CD4-positive, alpha-beta T cell treated with Interleukin-2 at 100 ng/mL for 4 hours (primary cell): ENCODE data around the gene TBCK.

Experiments used
- DNase-seq: peaks from one replicate; pipeline ENCODE4 v3.0.0-alpha.2; 2020; ENCODE audit warnings: low spot score

TBCK gene

DNA sequence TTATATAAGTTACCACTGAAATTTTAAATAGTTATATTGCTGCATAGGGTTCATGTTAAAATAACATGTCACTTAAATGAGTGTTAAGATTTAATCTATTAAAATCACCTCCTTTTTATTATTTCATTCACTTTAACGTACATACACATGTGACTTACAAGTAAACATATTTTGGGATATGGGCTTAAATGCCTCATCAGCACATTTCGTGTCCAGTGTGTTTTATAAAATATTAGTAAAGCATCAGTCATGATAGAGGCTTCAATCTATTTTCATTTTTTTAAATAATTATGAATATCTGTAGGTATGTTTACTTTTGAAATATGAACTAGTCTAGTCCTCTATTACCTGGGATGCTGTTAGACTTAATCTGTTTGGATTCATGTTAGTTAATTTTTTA lies 277.1 kb downstream of the TBCK start:
- no peak for DNase-seq

DNA sequence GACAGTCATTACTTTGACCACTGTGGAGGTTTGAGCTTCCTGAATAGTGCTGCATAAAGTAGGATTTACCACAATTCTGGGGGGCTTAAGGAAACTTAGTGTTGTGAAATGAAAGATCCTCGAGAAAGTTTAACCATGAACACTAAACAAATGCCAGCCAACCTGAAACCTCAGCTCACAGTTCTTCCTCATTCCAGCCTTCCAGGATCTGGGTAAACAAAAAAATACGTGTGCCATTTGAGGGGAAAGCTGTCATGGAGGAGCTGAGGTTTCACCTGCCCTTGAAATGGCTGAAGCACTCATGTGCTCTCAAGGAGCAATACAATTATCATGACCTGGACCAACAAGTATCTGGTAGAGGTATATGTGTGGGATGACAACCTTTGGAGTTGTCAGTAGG lies 278.0 kb downstream of the TBCK start:
- DNase-seq = no peak

- DNase-seq = no peak
Observed at GRCh38 chr4:106036848-106037247, 279.2 kb downstream of the TBCK start.

- DNase-seq = no peak
Observed at GRCh38 chr4:106036334-106036733, 279.7 kb downstream of the TBCK start.

DNA sequence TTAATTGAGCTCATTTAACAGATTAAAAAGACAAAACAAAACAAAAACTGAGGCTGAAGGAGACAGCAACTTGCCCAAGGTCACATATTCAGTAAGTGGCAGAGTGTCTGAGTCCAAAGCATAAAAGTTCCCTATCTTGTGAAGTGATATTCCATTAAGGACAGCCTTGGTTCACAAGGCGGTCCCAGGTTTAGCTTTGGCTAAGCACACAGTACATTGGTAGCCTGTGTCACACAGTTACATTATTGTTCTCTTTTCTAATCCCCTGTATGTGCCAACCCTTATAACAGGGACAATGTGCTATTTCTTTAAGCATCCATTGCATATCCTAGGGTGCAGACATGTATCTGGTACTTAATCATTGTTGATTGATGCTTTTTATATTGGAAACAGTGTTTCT lies 280.8 kb downstream of the TBCK start:
- DNase-seq = no peak

- no peak for DNase-seq
Observed at GRCh38 chr4:106034751-106035150, 281.3 kb downstream of the TBCK start.

DNA sequence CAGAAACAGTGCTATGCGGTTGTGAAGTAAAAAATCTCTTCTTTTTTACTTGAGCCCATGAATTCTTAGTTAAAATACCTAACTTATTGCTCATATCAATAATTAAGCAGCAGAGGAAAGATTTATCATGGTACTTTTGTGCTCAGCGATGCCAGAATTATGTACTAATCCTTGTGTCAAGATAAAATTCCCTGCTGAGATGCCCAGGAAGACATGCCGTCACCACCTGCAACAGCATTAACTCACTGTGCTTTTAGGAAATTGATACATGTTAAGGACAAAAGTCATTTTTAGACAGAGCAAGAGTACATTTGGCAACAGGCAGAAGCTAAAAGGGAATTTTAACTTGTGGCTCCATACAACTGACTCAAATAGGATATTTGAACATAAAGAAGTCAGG lies 281.8 kb downstream of the TBCK start:
- no peak for DNase-seq

GRCh38 chr4:106033469-106033868 lies 282.5 kb downstream of the TBCK start:
- no peak for DNase-seq

DNA sequence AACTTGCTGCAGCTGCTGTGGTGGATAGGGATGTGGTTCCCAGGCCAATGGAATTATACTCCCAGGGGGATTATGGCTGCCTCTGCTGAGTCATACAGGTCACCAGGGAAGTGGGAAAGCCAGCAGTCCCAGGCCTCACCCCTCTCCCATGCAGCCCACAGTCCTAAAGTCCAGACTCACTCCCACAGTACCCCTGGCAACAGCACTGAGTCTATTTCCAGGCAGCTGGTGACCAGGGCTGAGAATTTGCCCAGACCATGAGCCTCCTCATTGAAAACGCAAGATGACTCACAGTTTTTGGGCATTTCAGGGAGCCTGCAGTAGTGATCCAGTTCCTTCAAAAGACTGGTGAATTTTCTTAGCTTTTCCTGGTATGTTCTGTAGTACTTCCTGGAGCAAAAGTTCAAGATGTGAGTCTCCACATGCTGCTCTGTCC lies 283.1 kb downstream of the TBCK start:
- no peak for DNase-seq

GRCh38 chr4:106022454-106022853 lies 293.6 kb downstream of the TBCK start:
- no peak for DNase-seq

GRCh38 chr4:106021737-106022410 lies 294.1 kb downstream of the TBCK start:
- no peak for DNase-seq

GRCh38 chr4:106019771-106020170 lies 296.2 kb downstream of the TBCK start:
- no peak for DNase-seq

DNA sequence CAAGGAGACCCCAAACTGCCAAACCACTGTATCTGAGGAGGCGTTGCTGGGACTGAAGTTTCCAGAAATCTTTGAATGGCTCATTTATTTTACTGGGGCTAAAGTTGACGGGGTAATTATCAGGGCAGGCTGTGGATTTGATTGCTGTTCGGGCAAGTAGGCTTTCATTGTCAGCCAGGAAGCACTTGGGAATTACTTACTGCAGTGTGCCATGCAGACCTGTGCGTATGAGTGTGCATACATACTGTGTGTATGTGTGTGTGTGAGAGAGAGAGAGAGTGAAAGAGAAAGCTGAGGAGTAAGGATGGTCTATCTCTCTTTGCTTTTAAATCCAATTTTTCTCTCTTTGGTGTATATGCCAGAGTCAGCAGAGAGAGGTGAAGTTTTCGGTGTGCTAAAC lies 298.0 kb downstream of the TBCK start:
- DNase-seq = no peak

- no peak for DNase-seq
Observed at GRCh38 chr4:106011387-106011786, 304.6 kb downstream of the TBCK start.

DNA sequence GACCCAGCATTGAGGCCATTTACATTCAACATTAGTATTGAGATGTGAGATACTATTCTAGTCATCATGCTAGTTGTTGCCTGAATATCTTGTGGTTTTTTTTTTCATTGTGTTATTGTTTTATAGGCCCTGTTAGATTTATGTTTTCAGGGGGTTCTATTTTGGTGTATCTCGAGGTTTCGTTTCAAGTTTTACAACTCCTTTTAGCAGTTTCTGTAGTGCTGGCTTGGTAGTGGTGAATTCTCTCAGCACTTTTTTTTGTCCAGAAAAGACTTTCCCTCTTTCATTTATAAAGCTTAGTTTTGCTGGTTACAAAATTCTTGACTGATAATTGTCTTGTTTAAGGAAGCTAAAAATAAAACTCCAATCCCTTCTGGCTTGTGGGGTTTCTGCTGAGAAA lies 305.2 kb downstream of the TBCK start:
- DNase-seq = no peak

GRCh38 chr4:106002994-106003393 lies 313.0 kb downstream of the TBCK start:
- DNase-seq = no peak

DNA sequence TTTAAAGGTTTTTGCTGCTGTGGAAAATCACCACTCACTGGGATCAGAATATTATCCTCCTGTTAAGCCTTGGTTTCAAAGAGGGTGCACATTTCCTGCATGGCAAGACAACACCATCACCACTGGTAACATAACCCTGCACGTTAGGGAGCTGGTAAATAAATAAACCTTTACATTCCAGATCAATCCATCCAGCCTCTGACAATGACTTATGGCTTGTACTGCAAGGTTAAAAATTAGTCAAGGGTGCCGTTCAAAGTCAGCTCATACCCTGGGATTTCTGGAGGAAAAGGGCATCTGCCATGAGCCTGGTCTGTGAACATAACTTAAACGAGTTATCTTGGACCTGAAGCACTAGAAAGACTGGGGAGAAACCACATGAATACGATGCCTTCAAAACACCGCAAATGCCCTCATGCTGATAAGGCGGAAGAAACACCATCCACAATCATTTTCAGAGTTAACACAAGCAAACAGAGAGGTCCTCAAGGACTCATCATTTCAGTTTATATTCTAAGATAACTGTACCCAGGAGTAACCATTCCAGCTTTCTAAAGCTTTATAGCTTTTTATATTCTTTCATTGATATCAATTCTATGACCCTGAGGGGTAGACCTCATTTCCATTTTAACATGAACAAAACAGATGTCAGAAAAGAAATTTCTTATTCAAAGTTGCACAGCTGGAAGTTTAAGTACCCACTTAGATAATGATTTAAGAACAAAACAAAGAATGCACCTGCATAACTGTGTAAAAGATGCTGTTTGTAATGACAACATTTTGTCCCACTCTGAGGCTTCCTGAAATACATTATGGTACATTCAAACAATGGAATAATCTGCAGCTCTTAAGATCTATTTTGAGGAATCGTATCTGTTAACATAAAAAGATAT lies 317.6 kb downstream of the TBCK start:
- DNase-seq = no peak

GRCh38 chr4:105996845-105997244 lies 319.2 kb downstream of the TBCK start:
- DNase-seq = no peak

DNA sequence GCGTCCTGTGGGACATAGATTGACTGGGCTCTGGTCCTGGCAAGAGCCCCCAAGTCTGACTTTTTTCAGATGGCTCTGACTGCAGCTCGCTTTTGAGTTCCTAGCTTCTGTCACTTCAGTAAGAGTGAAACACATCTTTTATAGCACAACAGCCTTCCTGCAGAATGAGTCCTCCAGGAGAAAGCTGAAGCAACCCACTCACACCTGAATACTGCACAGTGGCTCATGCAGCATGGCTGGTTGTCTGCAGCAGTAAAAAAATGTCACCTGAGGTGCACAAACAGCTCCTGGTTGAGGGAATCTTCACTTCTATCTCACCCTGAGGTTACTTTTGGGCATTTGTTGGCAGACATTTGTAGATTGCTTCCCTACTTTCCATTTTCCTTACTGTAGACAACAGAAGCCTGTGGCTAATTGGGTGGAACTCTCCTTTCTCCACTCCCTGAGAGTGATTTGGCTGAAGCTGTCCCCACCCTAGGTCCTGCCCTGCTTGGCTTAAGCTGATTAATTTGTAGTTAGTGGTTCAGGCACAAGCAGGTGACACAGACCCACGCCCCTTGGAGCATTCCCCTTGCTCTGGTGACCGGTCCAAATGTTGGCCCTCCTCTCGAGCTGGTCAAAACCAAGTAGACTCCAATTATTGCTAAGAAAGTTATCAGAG lies 321.0 kb downstream of the TBCK start:
- DNase-seq = no peak

GRCh38 chr4:105994061-105994460 lies 321.9 kb downstream of the TBCK start:
- no peak for DNase-seq

DNA sequence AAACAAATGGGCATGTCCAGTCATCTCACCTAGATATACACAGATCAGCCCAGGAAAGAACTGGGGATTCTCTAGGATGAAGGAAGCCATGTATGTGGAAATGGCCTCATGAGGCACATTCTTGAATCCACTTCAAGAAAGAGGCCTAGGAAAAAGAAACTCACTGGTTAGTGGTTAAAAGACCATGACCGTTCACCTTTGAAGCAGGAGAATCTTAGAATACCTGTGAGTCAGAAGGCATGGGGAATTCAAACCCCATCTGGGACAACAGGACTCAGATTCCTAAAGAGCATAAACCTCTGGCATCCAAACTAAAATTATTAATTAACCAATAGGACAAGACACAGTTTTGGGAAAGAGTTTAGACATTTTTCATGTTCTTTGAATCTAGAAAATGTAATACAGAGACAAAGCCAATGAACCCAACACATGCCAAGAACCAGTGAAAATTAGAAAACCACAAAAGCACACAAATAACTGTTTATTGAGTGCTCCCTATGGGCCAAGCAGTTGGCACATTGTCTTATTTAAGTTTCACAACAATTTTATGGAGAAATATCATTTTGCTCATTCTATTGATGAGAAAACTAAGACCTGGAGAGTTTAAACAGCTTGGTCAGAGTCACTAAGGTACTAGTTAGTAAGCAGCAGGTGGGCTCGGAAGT lies 323.2 kb downstream of the TBCK start:
- no peak for DNase-seq

- no peak for DNase-seq
Observed at GRCh38 chr4:105991726-105992125, 324.3 kb downstream of the TBCK start.
